GM18499 (cell line): ENCODE data around the gene SNRNP35.
"Not testable (repeated sequence)": the region's sequence is repeated elsewhere in the genome, so short reads cannot be mapped to it uniquely, and the experiment has no call there.

ENCODE experiments used
- ATAC-seq: cut with Tn5 transposase; IDR thresholded peaks from one replicate; pipeline ENCODE4 v1.9.1; 2021; ENCODE audit warnings: moderate number of reproducible peaks; ENCODE audit not compliant: insufficient read depth, unreplicated experiment

Gene SNRNP35

GRCh38 chr12:123446333-123446713, 11.6 kb upstream of the SNRNP35 start:
- ATAC-seq: no peak

- ATAC-seq: no peak
Observed at GRCh38 chr12:123449249-123449733, 8.6 kb upstream of the SNRNP35 start.

- ATAC-seq: no peak
Observed at GRCh38 chr12:123449856-123450255, 8.1 kb upstream of the SNRNP35 start.

GRCh38 chr12:123450636-123451035, 7.3 kb upstream of the SNRNP35 start:
- no peak for ATAC-seq

GRCh38 chr12:123452276-123452550, 5.7 kb upstream of the SNRNP35 start:
- not testable (repeated sequence) for ATAC-seq

- no peak for ATAC-seq
Observed at GRCh38 chr12:123453165-123453564, 4.8 kb upstream of the SNRNP35 start.

GRCh38 chr12:123463174-123463573, 5.2 kb downstream of the SNRNP35 start:
- not testable (repeated sequence) for ATAC-seq

GRCh38 chr12:123465084-123465483, 7.1 kb downstream of the SNRNP35 start:
- ATAC-seq: no peak

- no peak for ATAC-seq
Observed at GRCh38 chr12:123468786-123469185, 10.8 kb downstream of the SNRNP35 start.

- ATAC-seq: no peak
Observed at GRCh38 chr12:123469978-123470377, 12.0 kb downstream of the SNRNP35 start.

- ATAC-seq: no peak
Observed at GRCh38 chr12:123471374-123472068, 13.6 kb downstream of the SNRNP35 start.

GRCh38 chr12:123472438-123472849, 14.5 kb downstream of the SNRNP35 start:
- ATAC-seq: no peak

GRCh38 chr12:123474485-123475245, 16.7 kb downstream of the SNRNP35 start:
- ATAC-seq: no peak

- ATAC-seq: no peak
Observed at GRCh38 chr12:123475246-123475703, 17.3 kb downstream of the SNRNP35 start.

- ATAC-seq: no peak
Observed at GRCh38 chr12:123478069-123478468, 20.1 kb downstream of the SNRNP35 start.

- ATAC-seq: no peak
Observed at GRCh38 chr12:123478762-123479161, 20.8 kb downstream of the SNRNP35 start.

- no peak for ATAC-seq
Observed at GRCh38 chr12:123479442-123480180, 21.7 kb downstream of the SNRNP35 start.

GRCh38 chr12:123481251-123481650, 23.3 kb downstream of the SNRNP35 start:
- ATAC-seq: not testable (repeated sequence)

GRCh38 chr12:123482876-123483275, 24.9 kb downstream of the SNRNP35 start:
- ATAC-seq: no peak

GRCh38 chr12:123483602-123484248, 25.8 kb downstream of the SNRNP35 start:
- ATAC-seq: no peak

GRCh38 chr12:123485756-123486155, 27.8 kb downstream of the SNRNP35 start:
- ATAC-seq: no peak
